ENCODE measurements around the gene BCDIN3D. TPM values are rescaled to one million over a fixed set of nuclear protein-coding genes. Genes with fewer than 3 reads are reported as not detected.

Gene BCDIN3D
- total and polyA plus RNA-seq, 10 of the 15 experiments (the other 5 are each of a cell fraction or from before 2014, with no cell fraction given), result 3.7 to 7.2 (median 6.4) TPM

DNA sequence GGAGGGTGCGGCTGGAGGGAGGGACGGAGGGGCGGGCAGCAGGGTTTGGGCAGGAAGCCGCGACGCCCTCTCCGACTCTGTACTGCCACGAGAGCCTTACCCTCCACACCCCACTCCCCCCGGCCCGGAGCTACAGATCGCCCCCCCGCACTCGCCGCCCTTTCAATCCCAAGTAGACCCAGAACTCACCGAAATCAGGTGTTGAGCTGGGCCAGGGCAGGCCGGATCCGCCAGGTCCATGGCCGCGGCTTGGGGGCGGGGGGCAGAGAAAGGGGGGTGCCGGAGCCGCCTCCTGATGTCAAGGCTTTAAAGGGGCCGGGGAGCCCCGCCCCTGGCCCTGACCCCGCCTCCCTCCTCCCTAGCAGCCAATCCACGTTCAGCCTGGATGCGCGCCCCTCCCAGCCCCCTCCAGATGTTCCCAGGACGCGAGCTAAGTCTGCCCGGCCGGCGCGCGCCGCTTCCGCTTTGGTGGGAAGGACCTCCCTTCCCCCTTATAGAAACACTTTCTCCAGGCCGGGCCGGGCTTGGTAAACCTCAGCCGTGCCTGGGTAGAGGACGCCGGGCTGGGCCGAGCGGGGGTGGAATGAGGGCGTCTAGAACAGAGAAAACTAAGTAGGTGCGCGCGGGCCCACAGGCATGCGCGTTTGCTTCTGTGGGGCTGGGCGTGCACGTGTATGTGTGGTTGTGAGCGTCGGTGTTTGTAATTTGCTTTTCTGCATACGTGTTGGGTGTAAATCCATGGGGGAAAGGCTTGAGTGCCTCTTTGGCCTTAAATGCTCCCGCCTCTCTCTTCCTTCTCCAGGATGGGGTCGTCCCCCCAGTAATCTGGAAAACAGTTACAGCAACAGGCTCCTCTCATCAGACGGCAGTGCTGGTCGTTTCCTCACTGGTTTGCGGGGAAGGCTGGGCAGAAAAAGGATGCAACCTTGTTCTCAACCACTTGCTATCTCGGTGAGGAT is 14.5 kb downstream of the BCDIN3D start, which contains the start of gene NCKAP5L (continued):
- TF ChIP-seq, protein P1, sequence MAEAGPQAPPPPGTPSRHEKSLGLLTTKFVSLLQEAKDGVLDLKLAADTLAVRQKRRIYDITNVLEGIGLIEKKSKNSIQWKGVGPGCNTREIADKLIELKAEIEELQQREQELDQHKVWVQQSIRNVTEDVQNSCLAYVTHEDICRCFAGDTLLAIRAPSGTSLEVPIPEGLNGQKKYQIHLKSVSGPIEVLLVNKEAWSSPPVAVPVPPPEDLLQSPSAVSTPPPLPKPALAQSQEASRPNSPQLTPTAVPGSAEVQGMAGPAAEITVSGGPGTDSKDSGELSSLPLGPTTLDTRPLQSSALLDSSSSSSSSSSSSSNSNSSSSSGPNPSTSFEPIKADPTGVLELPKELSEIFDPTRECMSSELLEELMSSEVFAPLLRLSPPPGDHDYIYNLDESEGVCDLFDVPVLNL (IDR thresholded peaks at IDR 0.05; ENCODE audit: low read depth, low read length), result peak; percentile 44; the same call in 1 of the 2 replicates
- TF ChIP-seq SREBF1 (IDR thresholded peaks at IDR 0.05; ENCODE audit: low read length) (no peak), CBFB (IDR thresholded peaks at IDR 0.05; ENCODE audit: low read depth) (peak; percentile 70; the same call in 1 of the 2 replicates), MXI1 (IDR thresholded peaks at IDR 0.05; ENCODE audit: low read depth, low read length) (peak; percentile 70), TCF7 (IDR thresholded peaks at IDR 0.05; ENCODE audit: borderline replicate concordance) (no peak), SPI1 (IDR thresholded peaks at IDR 0.05; ENCODE audit: borderline replicate concordance, insufficient read depth, low read depth, low read length) (peak; percentile 53; the same call in 1 of the 2 replicates), POLR2A (IDR thresholded peaks at IDR 0.05; ENCODE audit: low read depth, low read length) (peak; percentile 85), MEF2B (IDR thresholded peaks at IDR 0.05; ENCODE audit: partially characterized antibody, poor library complexity, severe bottlenecking) (peak; percentile 44), RBBP5 (conservative IDR thresholded peaks at IDR 0.05) (no peak), PAX5 (IDR thresholded peaks at IDR 0.05; ENCODE audit: borderline replicate concordance, low read depth, low read length) (peak; percentile 45; the same call in 1 of the 2 replicates), EP300 (IDR thresholded peaks at IDR 0.05; ENCODE audit: borderline replicate concordance in 1 of 2, control insufficient read depth in 1 of 2, low read depth in 2 of 2, low read length in 2 of 2) (0 out of 4 replicates have a peak, but pooled peaks of 1 of the 2 experiments have one; percentile 21), NR2C2 (IDR thresholded peaks at IDR 0.05; ENCODE audit: borderline replicate concordance, control insufficient read depth, insufficient read length, low read depth) (no peak), SUPT20H (IDR thresholded peaks at IDR 0.05; ENCODE audit: borderline replicate concordance, control insufficient read depth, low read depth, low read length) (no peak), NFYB (IDR thresholded peaks at IDR 0.05; ENCODE audit: insufficient read depth, low read depth, low read length) (peak; percentile 55; the same call in 1 of the 2 replicates), NBN (IDR thresholded peaks at IDR 0.05) (peak; percentile 77), GATAD2B (conservative IDR thresholded peaks at IDR 0.05; ENCODE audit: low read depth) (0 out of 2 replicates have a peak, but pooled peaks have one; percentile 25), NR2C1 (IDR thresholded peaks at IDR 0.05) (no peak), TBL1XR1 (IDR thresholded peaks at IDR 0.05; ENCODE audit: low read depth, low read length) (no peak), RB1 (IDR thresholded peaks at IDR 0.05; ENCODE audit: borderline replicate concordance) (0 out of 2 replicates have a peak, but pooled peaks have one; percentile 55), POLR2AphosphoS5 (IDR thresholded peaks at IDR 0.05; ENCODE audit: low read length) (peak; percentile 50; the same call in 1 of the 2 replicates), IKZF2 (IDR thresholded peaks at IDR 0.05) (peak; percentile 51 to 56), PML (IDR thresholded peaks at IDR 0.05; ENCODE audit: low read length) (no peak; the same call in 1 of the 2 replicates), IKZF1 (conservative IDR thresholded peaks at IDR 0.05) (peak; percentile 76)
- TF ChIP-seq, protein P2, sequence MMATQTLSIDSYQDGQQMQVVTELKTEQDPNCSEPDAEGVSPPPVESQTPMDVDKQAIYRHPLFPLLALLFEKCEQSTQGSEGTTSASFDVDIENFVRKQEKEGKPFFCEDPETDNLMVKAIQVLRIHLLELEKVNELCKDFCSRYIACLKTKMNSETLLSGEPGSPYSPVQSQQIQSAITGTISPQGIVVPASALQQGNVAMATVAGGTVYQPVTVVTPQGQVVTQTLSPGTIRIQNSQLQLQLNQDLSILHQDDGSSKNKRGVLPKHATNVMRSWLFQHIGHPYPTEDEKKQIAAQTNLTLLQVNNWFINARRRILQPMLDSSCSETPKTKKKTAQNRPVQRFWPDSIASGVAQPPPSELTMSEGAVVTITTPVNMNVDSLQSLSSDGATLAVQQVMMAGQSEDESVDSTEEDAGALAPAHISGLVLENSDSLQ (IDR thresholded peaks at IDR 0.05), result peak; percentile 11; the same call in 1 of the 2 replicates
- TF ChIP-seq, protein P3, sequence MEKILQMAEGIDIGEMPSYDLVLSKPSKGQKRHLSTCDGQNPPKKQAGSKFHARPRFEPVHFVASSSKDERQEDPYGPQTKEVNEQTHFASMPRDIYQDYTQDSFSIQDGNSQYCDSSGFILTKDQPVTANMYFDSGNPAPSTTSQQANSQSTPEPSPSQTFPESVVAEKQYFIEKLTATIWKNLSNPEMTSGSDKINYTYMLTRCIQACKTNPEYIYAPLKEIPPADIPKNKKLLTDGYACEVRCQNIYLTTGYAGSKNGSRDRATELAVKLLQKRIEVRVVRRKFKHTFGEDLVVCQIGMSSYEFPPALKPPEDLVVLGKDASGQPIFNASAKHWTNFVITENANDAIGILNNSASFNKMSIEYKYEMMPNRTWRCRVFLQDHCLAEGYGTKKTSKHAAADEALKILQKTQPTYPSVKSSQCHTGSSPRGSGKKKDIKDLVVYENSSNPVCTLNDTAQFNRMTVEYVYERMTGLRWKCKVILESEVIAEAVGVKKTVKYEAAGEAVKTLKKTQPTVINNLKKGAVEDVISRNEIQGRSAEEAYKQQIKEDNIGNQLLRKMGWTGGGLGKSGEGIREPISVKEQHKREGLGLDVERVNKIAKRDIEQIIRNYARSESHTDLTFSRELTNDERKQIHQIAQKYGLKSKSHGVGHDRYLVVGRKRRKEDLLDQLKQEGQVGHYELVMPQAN (conservative IDR thresholded peaks at IDR 0.05), result peak; percentile 59
